ENCODE measurements around the gene SUSD6.
"Not testable (repeated sequence)": the region's sequence is repeated elsewhere in the genome, so short reads cannot be mapped to it uniquely, and the experiment has no call there.

Gene SUSD6

DNA sequence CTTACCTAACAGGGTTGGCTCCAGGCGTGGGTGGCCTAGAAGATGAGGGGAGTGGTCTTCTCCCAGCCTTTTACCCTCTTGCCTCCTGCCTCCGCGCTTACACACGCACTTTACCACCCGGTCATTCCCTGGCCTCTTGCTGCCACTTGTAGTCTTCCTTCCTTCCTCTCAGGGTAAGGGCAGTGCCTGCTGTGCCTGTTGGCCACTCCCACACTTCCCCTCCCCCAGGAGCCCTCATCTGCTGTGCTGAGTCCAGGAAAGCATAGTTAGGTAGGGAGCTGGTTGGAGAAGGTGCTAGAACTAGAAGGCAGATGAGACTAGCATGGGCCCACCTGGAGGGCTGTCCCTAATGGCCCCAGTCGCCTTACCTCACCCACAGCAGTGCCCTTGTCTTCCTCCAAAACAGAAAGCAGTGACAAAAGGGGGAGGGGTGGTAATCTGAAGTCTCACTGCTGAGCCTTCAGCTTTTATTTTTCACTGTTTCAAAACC lies 101.2 kb downstream of the SUSD6 start:
- no peak for DNase-seq (ENCODE audit: low read depth)

DNA sequence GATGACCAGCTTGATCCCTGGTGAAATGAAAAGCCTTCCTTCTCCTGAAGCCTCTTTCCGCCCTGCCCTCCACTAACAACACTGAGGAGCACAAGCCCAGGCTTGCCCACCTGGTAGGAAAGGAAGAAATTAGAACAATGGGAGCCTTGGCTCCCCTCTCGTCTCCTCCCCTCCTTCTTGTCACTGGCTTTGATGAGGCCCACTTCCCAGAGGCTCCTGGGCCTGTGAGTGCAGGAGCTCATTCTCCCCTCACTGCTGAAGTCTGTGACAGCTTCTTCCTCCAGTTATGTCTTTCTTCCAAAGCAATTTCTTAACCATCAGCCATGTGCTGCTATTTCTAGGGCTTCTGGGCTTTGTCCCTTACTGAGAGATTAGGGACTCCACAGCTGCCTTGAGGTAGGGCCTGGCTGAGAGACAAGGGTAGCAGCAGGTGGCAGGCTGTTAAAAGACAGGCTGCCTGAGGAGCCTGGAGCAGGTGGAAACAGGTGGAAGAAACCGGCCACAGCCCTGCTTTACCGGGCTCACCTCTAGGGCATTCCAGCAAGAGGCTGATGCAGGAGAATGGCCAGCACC lies 101.9 kb downstream of the SUSD6 start:
- no peak for DNase-seq (ENCODE audit: low read depth)

GRCh38 chr14:69713993-69714679 lies 102.7 kb downstream of the SUSD6 start:
- no peak for DNase-seq (ENCODE audit: low read depth)

DNA sequence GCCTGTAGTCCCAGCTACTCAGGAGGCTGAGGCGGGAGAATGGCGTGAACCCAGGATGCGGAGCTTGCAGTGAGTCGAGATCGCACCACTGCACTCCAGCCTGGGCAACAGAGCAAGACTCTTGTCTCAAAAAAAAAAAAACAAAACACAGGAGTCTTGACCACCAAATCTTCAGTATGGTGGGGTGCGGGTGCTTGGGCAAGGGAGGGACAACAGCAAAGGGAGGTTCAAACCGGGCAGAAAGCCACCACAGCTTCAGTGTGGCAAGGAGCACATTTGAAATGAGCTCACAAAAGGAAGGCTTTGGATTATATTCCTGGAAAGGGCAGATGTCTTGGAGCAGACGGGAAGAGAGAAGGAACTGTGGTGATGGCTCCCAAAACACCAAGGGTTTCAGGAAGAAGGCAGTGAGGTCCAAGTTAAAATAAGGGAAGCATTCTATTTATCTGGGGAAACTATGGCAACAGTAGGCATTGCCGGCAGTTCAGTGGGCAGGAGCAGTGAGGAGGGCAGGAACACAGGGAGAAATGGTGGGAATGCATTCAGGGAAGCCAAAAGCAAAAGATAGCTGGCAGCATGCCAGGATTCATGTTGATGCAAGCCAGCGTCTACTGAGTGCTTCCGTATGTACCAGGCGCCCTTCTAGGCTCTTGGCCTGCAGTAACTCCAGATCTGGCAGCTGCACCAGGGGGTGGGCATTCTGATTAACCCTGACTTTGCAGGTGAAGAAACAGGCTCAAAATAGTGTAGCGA lies 104.5 kb downstream of the SUSD6 start:
- DNase-seq (ENCODE audit: low read depth): no peak

DNA sequence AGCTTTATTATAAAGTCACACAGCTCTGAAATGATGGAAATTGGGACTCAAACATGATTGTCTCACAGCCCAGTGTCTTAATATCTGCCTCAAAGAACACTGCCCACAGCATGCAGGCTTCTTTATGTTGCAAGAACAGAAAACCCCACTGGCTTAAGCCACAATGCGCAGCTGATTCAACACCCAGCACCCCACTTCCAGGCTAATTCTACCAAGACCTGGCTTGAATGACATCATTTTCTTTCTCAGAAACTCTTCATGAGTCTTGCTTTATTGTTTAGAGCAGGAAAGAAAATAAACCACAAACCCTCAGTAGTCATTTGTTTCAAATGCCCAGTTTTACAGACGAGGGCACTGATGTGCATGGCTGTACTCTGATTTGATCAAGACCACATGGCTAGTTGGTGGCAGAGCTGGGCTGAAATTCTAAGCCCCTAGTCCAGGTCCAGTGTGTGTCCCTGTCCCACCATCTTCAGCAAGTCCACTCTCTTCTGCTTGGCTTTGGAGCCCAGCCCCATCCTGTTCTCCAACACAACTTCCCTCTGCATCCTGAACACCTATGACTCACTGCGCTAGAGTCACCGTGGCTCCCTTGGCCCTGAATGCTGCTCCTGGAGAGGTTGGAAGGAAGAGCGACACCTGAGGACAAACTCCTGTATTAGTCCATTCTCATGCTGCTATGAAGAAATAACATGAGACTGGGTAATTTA lies 105.2 kb downstream of the SUSD6 start:
- no peak for DNase-seq (ENCODE audit: low read depth)

DNA sequence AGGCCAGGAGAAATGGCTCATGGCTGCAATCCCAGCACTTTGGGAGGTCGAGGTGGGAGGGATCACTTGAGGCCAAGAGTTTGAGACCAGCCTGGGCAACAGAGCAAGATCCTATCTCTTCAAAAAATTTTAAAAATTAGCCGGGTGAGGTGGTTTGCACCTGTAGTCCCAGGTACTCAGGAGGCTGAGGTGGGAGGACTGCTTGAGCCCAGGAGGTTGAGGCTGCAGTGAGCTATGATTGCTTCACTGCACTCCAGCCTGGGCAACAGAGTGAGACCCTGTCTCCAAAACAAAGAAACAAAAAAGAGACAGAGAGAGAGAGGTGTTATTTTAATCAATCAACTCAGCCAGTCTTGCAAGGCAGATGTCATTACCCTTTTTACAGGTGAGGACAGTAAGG lies 107.2 kb downstream of the SUSD6 start:
- DNase-seq (ENCODE audit: low read depth): not testable (repeated sequence)

- no peak for DNase-seq (ENCODE audit: low read depth)
Measured at GRCh38 chr14:69719501-69719951, 108.1 kb downstream of the SUSD6 start.

DNA sequence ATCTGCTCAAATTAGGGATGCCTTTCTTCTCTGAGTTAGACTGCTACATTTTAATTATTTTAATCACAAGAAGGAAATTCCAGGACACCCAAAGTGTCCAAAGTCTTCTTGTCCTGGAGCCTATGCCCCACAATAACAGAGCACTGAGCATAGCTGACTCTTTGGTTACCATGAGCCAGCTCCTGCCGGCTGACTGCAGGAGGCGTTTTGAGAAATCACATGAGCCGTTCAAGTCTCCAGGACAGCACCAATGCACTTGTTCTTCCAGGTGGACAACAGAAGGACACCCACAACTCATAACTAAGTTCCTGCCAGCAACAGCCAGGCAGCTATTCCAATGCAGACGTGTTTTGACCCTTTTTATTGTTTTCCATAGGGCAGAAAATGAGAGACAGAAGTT lies 109.5 kb downstream of the SUSD6 start:
- DNase-seq (ENCODE audit: low read depth): no peak

DNA sequence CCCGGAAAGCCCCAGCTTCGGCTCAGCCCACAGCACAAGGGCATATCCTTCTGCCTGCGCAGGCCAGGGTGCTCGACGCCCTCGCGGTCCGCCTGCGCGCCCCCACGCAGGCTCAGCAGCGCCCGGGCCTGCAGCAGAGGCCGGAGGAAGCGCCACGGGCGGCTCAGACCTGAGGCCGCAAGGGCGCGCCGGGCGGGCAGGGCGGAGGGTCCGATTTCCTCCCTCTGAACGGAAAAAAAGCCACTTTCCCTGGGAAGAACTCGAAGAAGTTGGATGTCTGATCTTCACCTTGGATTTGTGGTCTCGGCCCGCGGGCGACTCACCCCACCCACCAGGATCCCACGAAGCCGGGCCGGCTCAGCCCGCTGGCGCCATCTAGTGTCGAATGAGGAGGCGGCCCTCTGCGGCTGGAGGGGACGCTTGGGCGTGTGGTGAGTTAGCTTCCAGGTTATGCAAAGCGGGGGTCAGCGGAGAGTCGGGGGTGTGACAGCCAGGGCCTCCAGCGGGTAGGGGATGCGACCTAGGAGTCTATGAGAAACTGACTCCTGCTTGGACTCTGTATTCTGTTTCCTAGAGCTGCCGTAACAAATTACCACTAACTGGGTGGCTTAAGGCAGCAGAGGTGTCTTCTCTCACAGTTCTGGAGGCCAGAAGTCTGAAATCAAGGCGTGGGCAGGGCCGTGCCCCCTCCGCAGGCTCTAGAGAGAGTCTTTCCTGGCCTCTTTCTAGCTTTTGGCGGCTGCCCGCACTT lies 115.5 kb downstream of the SUSD6 start:
- DNase-seq (ENCODE audit: low read depth): peak; percentile 73

- no peak for DNase-seq (ENCODE audit: low read depth)
Measured at GRCh38 chr14:69727860-69728259, 116.5 kb downstream of the SUSD6 start.

DNA sequence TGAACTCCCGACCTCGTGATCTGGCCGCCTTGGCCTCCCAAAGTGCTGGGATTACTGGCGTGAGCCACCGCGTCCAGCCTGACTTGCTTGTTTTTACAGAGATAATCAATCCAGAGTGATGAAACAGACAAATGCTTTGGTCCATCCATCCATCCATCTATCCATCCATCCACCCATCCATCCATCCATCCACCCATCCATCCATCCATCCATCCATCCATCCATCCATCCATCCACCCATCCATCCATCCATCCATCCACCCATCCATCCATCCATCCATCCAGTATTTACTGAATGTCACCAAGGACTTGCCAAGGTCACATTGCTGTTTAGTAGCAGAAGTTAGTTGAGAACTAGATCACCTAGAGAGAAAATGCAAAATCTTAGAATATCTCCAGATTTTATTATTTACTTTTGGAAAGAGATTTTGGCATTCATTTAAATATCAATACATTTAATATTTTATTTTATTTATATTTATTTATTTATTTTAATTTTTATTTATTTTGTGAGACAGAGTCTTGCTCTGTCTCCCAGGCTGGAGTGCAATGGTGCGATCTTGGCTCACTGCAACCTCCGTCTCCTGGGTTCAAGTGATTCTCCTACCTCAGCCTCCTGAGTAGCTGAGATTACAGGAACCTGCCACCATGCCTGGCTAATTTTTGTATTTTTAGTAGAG lies 120.7 kb downstream of the SUSD6 start:
- not testable (repeated sequence) for DNase-seq (ENCODE audit: low read depth)

GRCh38 chr14:69736405-69736804 lies 125.0 kb downstream of the SUSD6 start:
- DNase-seq (ENCODE audit: low read depth): not testable (repeated sequence)

- DNase-seq (ENCODE audit: low read depth): no peak
Measured at GRCh38 chr14:69741055-69741454, 129.7 kb downstream of the SUSD6 start.

DNA sequence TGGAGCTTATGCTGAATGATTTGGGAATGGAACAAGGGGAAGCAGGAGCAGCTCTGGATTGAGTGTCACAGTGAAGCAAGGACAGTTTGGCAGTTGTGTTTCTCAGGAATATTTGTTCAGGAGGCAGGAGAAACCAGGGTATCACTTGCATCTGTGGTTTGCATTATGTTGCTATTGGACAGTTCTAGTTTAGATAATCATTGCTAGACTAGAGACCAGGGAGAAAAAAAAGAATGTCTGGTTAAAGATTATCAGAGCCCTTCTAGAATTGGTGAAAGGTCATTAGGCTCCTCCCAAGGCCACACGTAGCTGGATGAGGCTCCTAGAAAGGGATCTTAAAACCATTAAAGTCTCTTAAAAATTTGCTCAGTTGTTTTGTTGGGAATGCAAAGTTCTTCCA lies 138.6 kb downstream of the SUSD6 start:
- DNase-seq (ENCODE audit: low read depth): no peak

- no peak for DNase-seq (ENCODE audit: low read depth)
Measured at GRCh38 chr14:69750495-69750894, 139.1 kb downstream of the SUSD6 start.

- DNase-seq (ENCODE audit: low read depth): no peak
Measured at GRCh38 chr14:69752773-69753172, 141.4 kb downstream of the SUSD6 start.

GRCh38 chr14:69753860-69754259 lies 142.5 kb downstream of the SUSD6 start:
- no peak for DNase-seq (ENCODE audit: low read depth)

DNA sequence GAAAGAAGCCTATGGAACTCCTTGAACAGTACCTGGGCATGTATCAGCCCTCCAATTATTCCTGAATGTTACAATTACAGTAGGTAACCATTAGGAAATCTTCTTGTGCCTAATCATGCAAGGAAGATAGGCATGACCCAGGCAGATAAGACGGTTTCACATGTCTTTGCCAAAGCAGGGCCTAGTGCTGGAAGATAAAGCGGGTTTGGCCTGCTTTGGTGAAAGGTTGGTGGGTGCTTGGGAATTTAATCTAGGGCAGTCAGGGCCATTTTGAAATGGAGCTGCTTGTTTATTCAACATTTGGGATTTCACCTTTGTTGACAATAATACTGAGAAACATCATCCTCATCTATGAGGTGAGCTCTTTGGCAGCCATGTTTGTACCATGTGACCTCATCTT lies 143.1 kb downstream of the SUSD6 start:
- DNase-seq (ENCODE audit: low read depth): no peak

DNA sequence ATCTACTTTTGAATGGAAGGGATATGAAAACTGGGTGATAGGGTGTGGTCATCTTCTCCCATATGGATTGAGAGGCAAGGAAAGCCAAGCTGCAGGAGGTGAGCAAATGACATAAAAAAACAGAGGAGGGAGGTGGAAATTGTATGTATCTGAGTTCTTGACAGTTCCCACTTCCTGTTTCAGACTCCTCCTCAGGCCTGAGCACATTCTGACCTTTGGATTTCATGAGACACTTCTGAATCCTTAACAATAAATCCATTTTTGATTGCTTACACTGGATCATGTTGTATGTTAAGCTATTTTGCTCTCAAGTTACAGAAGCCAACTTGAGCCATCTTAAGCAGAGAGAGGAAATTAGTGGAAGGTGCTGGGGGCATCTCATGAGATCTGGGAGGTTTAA lies 143.9 kb downstream of the SUSD6 start:
- DNase-seq (ENCODE audit: low read depth): no peak

DNA sequence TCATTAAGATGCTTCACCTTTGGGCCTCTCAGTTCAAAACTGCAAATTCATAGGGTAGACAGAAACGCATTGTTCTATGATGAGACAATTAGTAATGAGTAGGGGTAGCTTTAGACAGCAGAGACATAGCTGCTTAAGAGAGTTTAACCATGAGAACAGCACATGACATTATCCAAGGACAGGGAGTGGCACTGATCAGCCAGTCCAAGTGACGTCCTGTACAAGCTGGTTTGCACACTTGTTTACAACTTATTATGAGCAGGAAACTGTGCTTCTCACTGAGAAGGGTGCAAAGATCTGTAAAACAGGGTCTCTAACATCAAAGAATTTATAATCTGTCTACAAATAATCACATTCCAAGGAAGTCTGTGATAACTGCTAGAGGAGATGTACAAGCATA lies 144.4 kb downstream of the SUSD6 start:
- no peak for DNase-seq (ENCODE audit: low read depth)

GRCh38 chr14:69756298-69756697 lies 144.9 kb downstream of the SUSD6 start:
- DNase-seq (ENCODE audit: low read depth): no peak
